Uterus (tissue), 4 donors: ENCODE data around the gene ERVV-1. TPM values are rescaled to one million over a fixed set of nuclear protein-coding genes. Genes with fewer than 3 reads are reported as not detected.

Source experiments
- DNase-seq, 2 donors: peaks; one replicate each; pipeline ENCODE4 v3.0.0-alpha.2; 2019 to 2020
- H3K27ac ChIP-seq, 2 donors: fragments of 200-600 bp; sonication (generic); 1 replicate in 1 of 2; 2 replicates in 1 of 2; pipeline ENCODE4 v1.5.1; 2016 to 2018
- H3K27me3 ChIP-seq, 2 donors: fragments of 200-600 bp; sonication (generic); one replicate each; pipeline ENCODE4 v1.5.1; 2018 to 2019; ENCODE audit warnings: control low read depth in 1 of 2
- H3K36me3 ChIP-seq, 2 donors: fragments of 200-600 bp; sonication (generic); one replicate each; pipeline ENCODE4 v1.5.1; 2019; ENCODE audit warnings: control low read depth in 1 of 2
- H3K4me1 ChIP-seq, 2 donors: fragments of 200-600 bp; sonication (generic); one replicate each; pipeline ENCODE4 v1.5.1; 2018 to 2019; ENCODE audit warnings: control low read depth in 1 of 2
- H3K4me3 ChIP-seq, 2 donors: fragments of 200-600 bp; sonication (generic); 1 replicate in 1 of 2; 2 replicates in 1 of 2; pipeline ENCODE4 v1.5.1; 2018 to 2019; ENCODE audit warnings: mild to moderate bottlenecking in 1 of 2
- H3K9me3 ChIP-seq, 2 donors: fragments of 200-600 bp; sonication (generic); one replicate each; pipeline ENCODE4 v1.5.1; 2019; ENCODE audit warnings: control low read depth in 1 of 2
- POLR2A ChIP-seq, 2 donors: fragments of 450-650 bp; IDR thresholded peaks; one replicate each; pipeline ENCODE4 v1.6.1; 2016; ENCODE audit warnings: antibody characterized with exemption in 2 of 2, mild to moderate bottlenecking in 1 of 2, moderate library complexity in 1 of 2
- intact Hi-C: fragments of 100-400 bp; cut with DNase I; formaldehyde crosslinking; loops from one replicate; pipeline ENCODE4 v1.15.1; 2023; ENCODE audit warnings: low total_unique reads
- total RNA-seq, 4 donors: library from RNA; depleted of rRNA in 3 of 4; stranded (reverse); fragments of >200 nt in 3 of 4; gene quantifications; one replicate each; pipeline versions ENCODE4 v1.1.0 to v1.2.4, GENCODE V29; 2014 to 2023
- TF ChIP-seq, protein P1 (sequence below), 4 experiments: fragments of 200-600 bp in 2 of 4; fragments of 450-650 bp in 2 of 4; sonication (generic) in 2 of 4; IDR thresholded peaks; one replicate each; pipeline ENCODE4 v1.5.1; 2016 to 2019; ENCODE audit warnings: antibody characterized with exemption in 4 of 4, mild to moderate bottlenecking in 2 of 4, moderate library complexity in 1 of 4
- donor health status: DM: yes; HTN: yes; CAD: no.

ERVV-1 gene
- total RNA-seq, 4 donors from 2014 or later, result not detected

DNA sequence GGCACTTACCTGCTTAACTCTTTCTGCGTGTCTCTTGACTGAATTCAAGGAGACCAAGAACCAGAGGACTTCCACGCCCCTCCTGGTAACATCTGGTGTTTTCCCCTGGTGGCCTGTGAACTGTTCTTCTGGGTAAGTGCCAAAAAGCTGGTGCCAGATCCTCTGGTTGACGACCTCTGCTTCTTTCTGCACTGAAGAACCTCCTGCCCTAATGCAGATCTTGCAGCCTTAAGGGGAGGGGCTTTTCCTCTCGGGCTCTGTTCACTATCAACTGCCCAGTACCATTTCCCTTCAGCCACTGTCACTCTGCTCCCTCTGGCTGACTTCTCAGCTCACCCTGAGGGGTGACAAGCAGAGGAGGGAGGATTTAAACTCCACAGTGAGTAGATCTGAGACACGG, 6.1 kb upstream of the ERVV-1 start:
- Histone ChIP-seq H3K4me3 (no peak overlapping the region), H3K27me3 (no peaks in the 10 kb centered on the region), H3K27ac (no peak overlapping the region), H3K4me1 (no peaks in the 10 kb centered on the region), H3K36me3 (no peaks in the 10 kb centered on the region), H3K9me3 (no peaks in the 10 kb centered on the region)
- TF ChIP-seq, protein P1, sequence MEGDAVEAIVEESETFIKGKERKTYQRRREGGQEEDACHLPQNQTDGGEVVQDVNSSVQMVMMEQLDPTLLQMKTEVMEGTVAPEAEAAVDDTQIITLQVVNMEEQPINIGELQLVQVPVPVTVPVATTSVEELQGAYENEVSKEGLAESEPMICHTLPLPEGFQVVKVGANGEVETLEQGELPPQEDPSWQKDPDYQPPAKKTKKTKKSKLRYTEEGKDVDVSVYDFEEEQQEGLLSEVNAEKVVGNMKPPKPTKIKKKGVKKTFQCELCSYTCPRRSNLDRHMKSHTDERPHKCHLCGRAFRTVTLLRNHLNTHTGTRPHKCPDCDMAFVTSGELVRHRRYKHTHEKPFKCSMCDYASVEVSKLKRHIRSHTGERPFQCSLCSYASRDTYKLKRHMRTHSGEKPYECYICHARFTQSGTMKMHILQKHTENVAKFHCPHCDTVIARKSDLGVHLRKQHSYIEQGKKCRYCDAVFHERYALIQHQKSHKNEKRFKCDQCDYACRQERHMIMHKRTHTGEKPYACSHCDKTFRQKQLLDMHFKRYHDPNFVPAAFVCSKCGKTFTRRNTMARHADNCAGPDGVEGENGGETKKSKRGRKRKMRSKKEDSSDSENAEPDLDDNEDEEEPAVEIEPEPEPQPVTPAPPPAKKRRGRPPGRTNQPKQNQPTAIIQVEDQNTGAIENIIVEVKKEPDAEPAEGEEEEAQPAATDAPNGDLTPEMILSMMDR (IDR thresholded peaks at IDR 0.05), result no peak
- no peak for TF ChIP-seq POLR2A (IDR thresholded peaks at IDR 0.05)
- DNase-seq, result no peak
- intact Hi-C loops, result no loop called here

DNA sequence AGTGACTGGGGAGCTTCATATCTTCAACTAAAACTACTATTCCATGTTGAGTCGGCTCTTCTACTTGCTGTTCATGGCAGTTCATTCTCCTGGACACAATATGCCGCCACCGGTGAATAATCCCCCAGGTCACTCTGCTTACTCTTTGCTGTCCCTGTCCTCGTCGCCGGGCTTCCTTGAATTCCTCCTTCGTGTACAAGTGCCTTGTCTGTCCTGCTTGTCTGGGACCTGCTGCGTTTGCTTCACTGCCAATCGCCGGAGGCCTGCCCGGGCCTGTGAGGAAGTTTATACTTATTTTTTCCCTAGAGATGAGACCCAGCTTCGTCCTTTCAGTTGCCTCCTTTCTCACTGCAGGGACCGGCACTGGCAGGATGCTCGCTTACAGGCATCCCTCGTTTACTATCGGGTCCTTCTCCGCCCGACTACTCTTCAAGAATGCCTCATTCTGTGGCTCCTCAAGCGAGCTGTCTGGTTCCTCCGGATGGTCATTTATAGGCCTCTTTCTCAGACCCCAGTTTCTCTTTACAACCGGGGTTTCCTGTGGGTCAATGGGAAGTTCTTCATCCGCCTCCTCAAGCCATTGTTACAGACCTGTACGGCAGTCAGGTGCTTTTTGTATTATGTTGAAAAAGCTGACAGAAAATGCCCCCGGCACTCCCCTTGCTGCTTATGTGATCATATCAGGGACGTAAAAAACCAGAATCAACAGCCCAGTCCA, 5.5 kb upstream of the ERVV-1 start:
- no peaks in the 10 kb centered on the region for H3K4me1 ChIP-seq
- H3K36me3 ChIP-seq, result no peaks in the 10 kb centered on the region
- H3K27me3 ChIP-seq, result no peaks in the 10 kb centered on the region
- DNase-seq, result no peak
- H3K4me3 ChIP-seq, result no peak overlapping the region
- TF ChIP-seq, protein P1 (IDR thresholded peaks at IDR 0.05), result no peak
- no peak for TF ChIP-seq POLR2A (IDR thresholded peaks at IDR 0.05)
- no peak overlapping the region for H3K27ac ChIP-seq
- no peaks in the 10 kb centered on the region for H3K9me3 ChIP-seq
- intact Hi-C loops, result no loop called here

DNA sequence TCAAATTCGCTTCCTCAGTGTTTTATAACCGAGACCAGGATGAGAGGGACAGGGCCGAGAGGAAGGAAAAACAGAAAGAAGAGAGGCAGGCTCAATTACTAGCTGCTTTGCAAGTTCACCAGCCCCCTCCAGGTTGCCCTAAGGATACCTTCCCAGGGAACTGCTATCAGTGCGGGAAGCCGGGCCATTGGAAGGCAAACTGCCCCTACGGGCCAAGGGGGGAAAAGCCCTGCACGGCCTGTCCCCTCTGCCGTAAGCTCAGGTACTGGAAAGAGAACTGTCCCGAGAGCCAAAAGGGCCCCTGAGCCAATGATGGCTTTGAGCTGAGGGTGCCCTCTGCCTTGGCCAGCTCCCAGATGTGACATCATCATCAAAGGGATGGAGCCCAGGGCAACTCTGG, 3.2 kb upstream of the ERVV-1 start:
- intact Hi-C loops, result no loop called here
- Histone ChIP-seq H3K27ac (no peak overlapping the region), H3K36me3 (no peaks in the 10 kb centered on the region), H3K4me1 (no peaks in the 10 kb centered on the region), H3K9me3 (no peaks in the 10 kb centered on the region), H3K27me3 (no peaks in the 10 kb centered on the region), H3K4me3 (no peak overlapping the region)
- TF ChIP-seq, protein P1 (IDR thresholded peaks at IDR 0.05), result no peak
- no peak for TF ChIP-seq POLR2A (IDR thresholded peaks at IDR 0.05)
- no peak for DNase-seq

DNA sequence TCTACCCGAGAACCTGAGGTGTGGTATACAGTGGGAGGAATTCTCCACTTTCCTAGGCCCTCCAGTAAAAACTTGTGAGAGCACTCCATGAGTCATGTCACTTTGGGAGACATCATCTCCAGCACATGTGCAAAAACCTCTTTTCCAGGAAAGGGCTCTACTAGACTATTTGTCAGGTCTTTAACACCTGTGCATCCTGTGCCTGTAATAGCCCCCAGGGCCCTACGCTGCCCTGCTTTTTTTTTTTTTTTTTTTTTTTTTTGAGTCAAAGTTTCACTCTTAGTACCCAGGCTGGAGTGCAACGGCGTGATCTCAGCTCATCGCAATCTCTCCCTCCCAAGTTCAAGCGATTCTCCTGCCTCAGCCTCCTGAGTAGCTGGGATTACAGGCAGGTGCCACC, 1.7 kb upstream of the ERVV-1 start:
- no peak for DNase-seq
- intact Hi-C loops, result no loop called here
- TF ChIP-seq, protein P1 (IDR thresholded peaks at IDR 0.05), result no peak
- TF ChIP-seq POLR2A (IDR thresholded peaks at IDR 0.05), result no peak
- Histone ChIP-seq H3K36me3 (no peaks in the 10 kb centered on the region), H3K27ac (no peak overlapping the region), H3K27me3 (no peaks in the 10 kb centered on the region), H3K9me3 (no peaks in the 10 kb centered on the region), H3K4me3 (no peak overlapping the region), H3K4me1 (no peaks in the 10 kb centered on the region)

DNA sequence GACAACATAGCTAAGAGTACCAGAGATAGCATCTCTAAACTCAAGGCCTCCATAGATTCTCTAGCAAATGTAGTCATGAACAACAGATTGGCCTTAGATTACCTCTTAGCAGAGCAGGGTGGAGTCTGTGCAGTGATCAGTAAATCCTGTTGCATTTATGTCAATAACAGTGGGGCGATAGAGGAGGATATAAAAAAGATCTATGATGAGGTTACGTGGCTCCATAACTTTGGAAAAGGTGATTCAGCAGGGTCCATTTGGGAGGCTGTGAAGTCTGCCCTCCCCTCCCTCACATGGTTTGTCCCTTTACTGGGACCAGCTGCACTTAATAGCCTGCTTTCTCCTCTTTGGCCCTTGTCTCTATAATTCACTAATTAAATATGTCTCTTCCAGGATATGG, 1.4 kb downstream of the ERVV-1 start:
- Histone ChIP-seq H3K4me1 (no peaks in the 10 kb centered on the region), H3K27ac (no peak overlapping the region), H3K27me3 (no peaks in the 10 kb centered on the region), H3K4me3 (no peak overlapping the region), H3K9me3 (no peaks in the 10 kb centered on the region), H3K36me3 (no peaks in the 10 kb centered on the region)
- DNase-seq, result no peak
- intact Hi-C loops, result no loop called here
- TF ChIP-seq POLR2A (IDR thresholded peaks at IDR 0.05), result no peak
- TF ChIP-seq, protein P1 (IDR thresholded peaks at IDR 0.05), result no peak
